C4-2B (cell line): ENCODE results near the gene SRRD.

Experiments used
- CTCF ChIP-seq: fragments of 450-650 bp; conservative IDR thresholded peaks from 2 replicates; pipeline ENCODE4 v1.5.1; 2017; ENCODE audit warnings: mild to moderate bottlenecking
- ZFX ChIP-seq: fragments of 450-650 bp; IDR thresholded peaks from 2 replicates; pipeline ENCODE4 v1.6.1; 2017

- TF ChIP-seq CTCF (no peak), ZFX (no peak)
These were observed 2.5 kb upstream of the SRRD start for GRCh38 chr22:26481112-26481693.
